ENCODE data around the gene PLXNA4. TPM values are rescaled to one million over a fixed set of nuclear protein-coding genes. Genes with fewer than 3 reads are reported as not detected.

Gene PLXNA4
- total and polyA plus RNA-seq, 9 of the 15 experiments (the other 6 are each of a cell fraction or from before 2014, with no cell fraction given), result under 0.01 to 0.09 TPM; not detected in 7

GRCh38 chr7:132154695-132155471 lies 421.4 kb downstream of the PLXNA4 start (continued):
- TF ChIP-seq ZFP30 (CRISPR knock-in tag; IDR thresholded peaks at IDR 0.05; ENCODE audit: borderline replicate concordance) (no peak), SNRNP70 (optimal IDR thresholded peaks at IDR 0.05; ENCODE audit: low read depth, low read length) (no peak)

- CTCF ChIA-PET (ENCODE audit: low intra/inter-chr PET ratio), result no interaction called here
- in situ Hi-C loops (cut with MboI), result no loop called here
- no peak for TF ChIP-seq GTF2F1 (IDR thresholded peaks at IDR 0.05; ENCODE audit: low read depth, low read length)
- TF ChIP-seq RBFOX2 (IDR thresholded peaks at IDR 0.05; ENCODE audit: low read depth, low read length), result no peak
- TF ChIP-seq MTA2 (IDR thresholded peaks at IDR 0.05; ENCODE audit: low read depth), result no peak
- TF ChIP-seq SMC3 (conservative IDR thresholded peaks at IDR 0.05; ENCODE audit: insufficient read depth, low read depth, low read length), result 0 out of 2 replicates have a peak, but pooled peaks have one; percentile 8
- no peak for TF ChIP-seq NCOR1 (IDR thresholded peaks at IDR 0.05)
- 0 out of 2 replicates have a peak, but pooled peaks have one; percentile 39 for TF ChIP-seq ZNF384 (IDR thresholded peaks at IDR 0.05; ENCODE audit: low read depth, low read length)
- TF ChIP-seq FOXK1 (CRISPR knock-in tag; IDR thresholded peaks at IDR 0.05; ENCODE audit: borderline replicate concordance), result no peak
- no peak for TF ChIP-seq MAZ (CRISPR knock-in tag; conservative IDR thresholded peaks at IDR 0.05 in 1 of 2, IDR thresholded peaks at IDR 0.05 in 1 of 2)
- TF ChIP-seq FOXJ3 (CRISPR knock-in tag; IDR thresholded peaks at IDR 0.05), result no peak
- TF ChIP-seq CHAMP1 (IDR thresholded peaks at IDR 0.05), result no peak
- TF ChIP-seq ZNF449 (CRISPR knock-in tag; IDR thresholded peaks at IDR 0.05), result no peak
- TF ChIP-seq GMEB1 (CRISPR knock-in tag; IDR thresholded peaks at IDR 0.05), result no peak
- TF ChIP-seq ATF7 (IDR thresholded peaks at IDR 0.05), result no peak
These were observed 422.0 kb downstream of the PLXNA4 start for GRCh38 chr7:132154248-132154647.

More at GRCh38 chr7:132154248-132154647, 422.0 kb downstream of the PLXNA4 start:
- WGBS (ENCODE audit: insufficient coverage, low coverage, missing lambda C conversion rate), result 1% methylated on average over 6 of the region's 6 CpGs
- Histone ChIP-seq H3K27me3 (ENCODE audit: control insufficient read depth in 2 of 2, insufficient read depth in 2 of 2, low read length in 2 of 2) (peaks cover 0 to 21% of the 10 kb centered on the region in 2 experiments; a peak in 3 of 5 replicates), H3K9ac (ENCODE audit: insufficient read depth in 1 of 2, low read depth in 2 of 2, low read length in 2 of 2) (no peak overlapping the region), H3K4me1 (replicated peaks in 1 of 2; ENCODE audit: control insufficient read depth in 2 of 2, insufficient read depth in 2 of 2, low read length in 2 of 2) (no peaks in the 10 kb centered on the region), H2AFZ (ENCODE audit: low read depth, low read length) (no peak overlapping the region), H3K27ac (ENCODE audit: extremely low read depth, low read depth, low read length) (no peak overlapping the region), H4K20me1 (replicated peaks; ENCODE audit: control insufficient read depth, insufficient read depth, low read length) (peaks cover 7% of the 10 kb centered on the region; the same call in 1 of the 2 replicates), H3K4me3 (no peak overlapping the region), H3K79me2 (ENCODE audit: control insufficient read depth, insufficient read depth, low read length) (no peaks in the 10 kb centered on the region), H3K9me3 (replicated peaks; ENCODE audit: control insufficient read depth, insufficient read depth, low read depth, low read length) (no peaks in the 10 kb centered on the region), H3K36me3 (ENCODE audit: control insufficient read depth, insufficient read depth, low read length) (no peaks in the 10 kb centered on the region), H3K4me2 (ENCODE audit: insufficient read depth, low read length) (no peak overlapping the region), H3K9me1 (ENCODE audit: control insufficient read depth, insufficient read depth, low read length) (no peaks in the 10 kb centered on the region)
- DNase-seq (ENCODE audit: extremely low read depth in 1 of 4, low spot score in 3 of 4), result no peak
- intact Hi-C loops (cut with micrococcal nuclease), result no loop called here
- FAIRE-seq, result no peak
- no peak for ATAC-seq
- POLR2A ChIA-PET, result interaction anchor here (0.7 kb wide), 1 partner anchor 10 kb away, joined by 6 read pairs; no protein-coding TSS in a partner anchor
- BruUV-seq (replicated peaks), result no TSS peak
